ENCODE measurements around the gene STXBP5.

Gene STXBP5

DNA sequence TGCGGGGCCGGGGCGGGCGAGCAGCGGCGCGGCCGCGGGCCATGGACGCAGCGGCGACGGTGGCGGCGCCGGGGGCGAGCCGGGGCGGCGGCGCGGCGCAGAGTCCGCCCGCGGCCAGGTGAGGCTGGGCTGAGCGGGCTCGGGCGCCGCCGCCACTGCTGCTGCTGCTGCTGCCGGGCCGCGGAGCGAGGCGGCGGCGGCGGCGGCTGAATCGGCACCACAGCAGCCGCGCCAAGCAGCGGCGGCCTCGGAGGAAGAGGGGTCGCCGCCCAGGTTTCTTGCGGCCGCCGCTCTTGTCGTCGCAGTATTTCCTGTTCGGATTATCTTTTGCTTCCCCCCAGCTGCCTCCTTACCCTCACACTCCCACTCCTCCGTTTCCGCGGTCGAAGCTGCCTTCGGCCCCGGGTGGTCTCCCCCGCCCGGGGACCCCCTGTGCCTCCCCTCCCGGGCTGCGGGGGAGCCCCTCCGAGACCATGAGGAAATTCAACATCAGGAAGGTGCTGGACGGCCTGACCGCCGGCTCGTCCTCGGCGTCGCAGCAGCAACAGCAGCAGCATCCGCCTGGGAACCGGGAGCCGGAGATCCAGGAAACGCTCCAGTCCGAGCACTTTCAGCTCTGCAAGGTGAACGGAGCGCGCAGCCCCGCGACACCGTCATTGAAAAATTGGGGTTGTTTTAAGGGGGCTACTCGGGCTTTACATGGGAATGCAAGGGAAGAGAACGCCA, at the start of gene STXBP5:
Gene STXBP5 (plus strand): TSS at position 358 of the 726 bp plus-strand sequence. CDS start 116 bp downstream, at position 474.
- H3K27ac ChIP-seq (ENCODE audit: low read length), result no peak within 1 kb of the TSS

DNA sequence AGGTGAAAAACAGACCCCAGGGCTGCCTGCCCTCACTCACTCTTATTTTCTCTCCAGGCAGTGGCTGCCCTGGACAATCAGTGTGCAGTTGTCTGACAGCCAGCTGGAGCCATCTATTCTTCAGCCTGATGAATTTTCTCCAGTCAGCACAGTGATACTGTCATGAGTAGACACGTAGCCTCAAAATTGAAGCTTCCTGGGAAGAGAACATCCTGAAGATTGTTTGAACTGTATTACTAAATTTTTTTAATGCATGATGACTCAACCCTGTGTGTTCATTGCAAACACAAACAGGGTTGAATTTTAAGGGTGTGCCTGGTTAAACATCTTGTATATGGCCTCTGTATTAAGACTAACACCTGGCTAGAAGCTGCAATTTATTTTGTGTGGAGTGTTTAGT, 49.8 kb upstream of the STXBP5 start:
- no peak for DNase-seq (ENCODE audit: low read depth, low spot score)
- Histone ChIP-seq H3K4me3 (ENCODE audit: low read length) (no peak overlapping the region), H3K27ac (ENCODE audit: low read length) (no peak overlapping the region), H3K9me3 (ENCODE audit: control insufficient read depth, insufficient read depth, low read length) (no peaks in the 10 kb centered on the region), H3K27me3 (ENCODE audit: control insufficient read depth, insufficient read depth, low read length) (no peaks in the 10 kb centered on the region), H3K36me3 (ENCODE audit: control insufficient read depth, insufficient read depth, low read length) (no peaks in the 10 kb centered on the region), H3K4me1 (ENCODE audit: control insufficient read depth, insufficient read depth, low read length) (no peaks in the 10 kb centered on the region; the same call in 1 of the 2 replicates)
- no CpG with 5 or more reads among the region's 1 CpG for WGBS (ENCODE audit: insufficient coverage, insufficient read length)

More for the DNA sequence above, at the start of gene STXBP5:
- H3K36me3 ChIP-seq (ENCODE audit: control insufficient read depth, insufficient read depth, low read length), result no peaks in the 10 kb centered on the region
- no CpG with 5 or more reads among the region's 85 CpGs for WGBS (ENCODE audit: insufficient coverage, insufficient read length)
- H3K4me1 ChIP-seq (ENCODE audit: control insufficient read depth, insufficient read depth, low read length), result no peaks in the 10 kb centered on the region
- H3K4me3 ChIP-seq (ENCODE audit: low read length), result peak within 1 kb of the TSS; percentile 50; the same call in 1 of the 2 replicates
- H3K9me3 ChIP-seq (ENCODE audit: control insufficient read depth, insufficient read depth, low read length), result no peaks in the 10 kb centered on the region
- DNase-seq (ENCODE audit: low read depth, low spot score), result no peak
- H3K27me3 ChIP-seq (ENCODE audit: control insufficient read depth, insufficient read depth, low read length), result no peaks in the 10 kb centered on the region

DNA sequence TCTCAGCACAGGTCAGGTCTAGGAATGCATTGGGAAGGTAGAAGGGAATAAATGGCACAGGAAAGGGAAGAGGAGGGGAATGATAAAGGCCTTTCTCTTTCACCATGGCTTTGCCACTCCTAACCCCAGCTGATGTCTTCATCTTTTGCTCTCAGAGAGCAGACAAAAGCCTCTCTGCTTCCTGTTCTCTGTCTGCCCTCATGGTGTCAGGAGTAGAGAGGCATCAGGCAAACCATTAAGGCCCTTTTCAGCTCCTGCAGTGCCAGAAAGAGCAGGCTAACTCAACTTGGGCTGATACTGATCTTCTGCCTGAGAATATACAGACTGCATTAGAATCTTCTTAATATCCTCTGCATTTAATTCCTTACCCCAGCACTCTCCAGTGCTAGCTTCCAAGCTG, 48.0 kb upstream of the STXBP5 start:
- no peak for DNase-seq (ENCODE audit: low read depth, low spot score)
- H3K27ac ChIP-seq (ENCODE audit: low read length), result no peak overlapping the region
- H3K4me1 ChIP-seq (ENCODE audit: control insufficient read depth, insufficient read depth, low read length), result no peaks in the 10 kb centered on the region; the same call in 1 of the 2 replicates
- no peak overlapping the region for H3K4me3 ChIP-seq (ENCODE audit: low read length)
- no peaks in the 10 kb centered on the region for H3K27me3 ChIP-seq (ENCODE audit: control insufficient read depth, insufficient read depth, low read length)
- no peaks in the 10 kb centered on the region for H3K36me3 ChIP-seq (ENCODE audit: control insufficient read depth, insufficient read depth, low read length)
- H3K9me3 ChIP-seq (ENCODE audit: control insufficient read depth, insufficient read depth, low read length), result no peaks in the 10 kb centered on the region

DNA sequence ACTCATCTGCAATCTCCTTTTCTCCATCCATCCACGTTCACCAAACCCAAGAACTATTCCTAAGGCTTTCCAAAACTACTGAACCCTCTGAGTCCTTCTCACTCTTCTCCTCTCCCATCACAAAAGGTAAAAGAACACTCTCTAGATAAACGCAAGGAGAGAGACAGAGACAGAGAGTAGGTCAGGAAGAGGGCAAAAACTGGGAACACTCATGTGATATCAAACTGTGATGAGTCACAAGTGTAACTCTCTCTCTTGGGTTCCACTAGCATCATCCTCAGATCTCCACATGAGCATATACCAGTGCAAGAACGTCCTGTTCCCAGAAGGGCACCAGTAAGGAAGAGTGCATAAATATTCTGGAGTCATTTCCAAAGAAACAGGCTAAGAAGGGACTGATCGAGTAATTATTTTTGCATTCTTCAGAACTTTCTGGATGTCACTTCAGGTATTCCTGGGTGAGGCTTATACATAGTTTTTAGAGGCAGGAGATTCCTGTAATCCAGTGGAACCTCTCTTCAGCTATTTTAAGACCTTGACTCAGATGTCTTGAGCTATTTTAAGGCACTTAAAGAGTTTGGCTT, 47.3 kb upstream of the STXBP5 start:
- Histone ChIP-seq H3K36me3 (ENCODE audit: control insufficient read depth, insufficient read depth, low read length) (no peaks in the 10 kb centered on the region), H3K4me3 (ENCODE audit: low read length) (no peak overlapping the region), H3K27ac (ENCODE audit: low read length) (no peak overlapping the region), H3K27me3 (ENCODE audit: control insufficient read depth, insufficient read depth, low read length) (no peaks in the 10 kb centered on the region), H3K4me1 (ENCODE audit: control insufficient read depth, insufficient read depth, low read length) (no peaks in the 10 kb centered on the region; the same call in 1 of the 2 replicates), H3K9me3 (ENCODE audit: control insufficient read depth, insufficient read depth, low read length) (no peaks in the 10 kb centered on the region)
- no peak for DNase-seq (ENCODE audit: low read depth, low spot score)
- 100% methylated on average over 1 of the region's 4 CpGs for WGBS (ENCODE audit: insufficient coverage, insufficient read length)

DNA sequence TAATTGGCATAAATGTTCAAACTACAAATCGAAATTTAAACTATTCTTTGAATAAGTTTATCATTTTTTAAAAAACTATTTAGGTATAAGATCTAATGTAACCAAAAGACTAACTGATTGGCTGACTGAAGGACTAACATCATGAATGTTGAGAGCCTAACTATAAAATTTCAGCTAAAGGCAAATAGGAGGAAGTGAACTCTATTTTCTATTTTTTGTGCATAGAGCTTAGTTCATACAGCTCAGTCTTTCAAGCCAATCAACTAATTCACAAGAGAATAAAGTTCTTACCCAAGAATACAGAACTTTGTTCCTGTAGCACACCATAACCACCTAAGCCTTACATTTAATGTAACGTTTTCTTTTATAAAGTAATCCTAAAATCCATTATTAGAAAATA, 46.3 kb upstream of the STXBP5 start:
- WGBS (ENCODE audit: insufficient coverage, insufficient read length), result no CpG with 5 or more reads among the region's 2 CpGs
- Histone ChIP-seq H3K4me3 (ENCODE audit: low read length) (no peak overlapping the region), H3K36me3 (ENCODE audit: control insufficient read depth, insufficient read depth, low read length) (no peaks in the 10 kb centered on the region)

DNA sequence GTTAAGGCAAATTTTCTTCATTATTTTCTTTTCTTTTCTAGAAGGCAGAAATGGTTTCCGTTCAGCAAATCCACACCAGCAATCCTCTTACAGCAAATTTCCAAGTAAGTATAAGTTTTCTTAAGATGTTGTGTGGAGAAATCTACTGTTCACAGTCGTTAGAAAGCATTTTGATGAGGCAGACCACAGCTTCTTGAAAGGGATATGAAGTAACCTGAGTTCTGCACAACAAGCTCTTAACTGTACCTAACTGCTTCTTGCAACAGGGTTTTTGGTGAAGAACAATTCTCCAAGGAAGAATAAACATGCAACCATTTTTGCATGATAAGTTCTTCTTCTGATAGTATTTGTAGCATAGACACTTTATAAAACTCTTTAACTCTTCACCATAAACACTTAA, 45.3 kb upstream of the STXBP5 start:
- H3K27ac ChIP-seq (ENCODE audit: low read length), result no peak overlapping the region
- no peak for DNase-seq (ENCODE audit: low read depth, low spot score)
- H3K4me1 ChIP-seq (ENCODE audit: control insufficient read depth, insufficient read depth, low read length), result no peaks in the 10 kb centered on the region; the same call in 1 of the 2 replicates
- no peaks in the 10 kb centered on the region for H3K9me3 ChIP-seq (ENCODE audit: control insufficient read depth, insufficient read depth, low read length)
- H3K36me3 ChIP-seq (ENCODE audit: control insufficient read depth, insufficient read depth, low read length), result no peaks in the 10 kb centered on the region
- WGBS (ENCODE audit: insufficient coverage, insufficient read length), result no CpG with 5 or more reads among the region's 2 CpGs
- H3K4me3 ChIP-seq (ENCODE audit: low read length), result no peak overlapping the region
- no peaks in the 10 kb centered on the region for H3K27me3 ChIP-seq (ENCODE audit: control insufficient read depth, insufficient read depth, low read length)

More for the DNA sequence above, 46.3 kb upstream of the STXBP5 start:
- no peaks in the 10 kb centered on the region for H3K9me3 ChIP-seq (ENCODE audit: control insufficient read depth, insufficient read depth, low read length)
- no peak for DNase-seq (ENCODE audit: low read depth, low spot score)
- H3K27ac ChIP-seq (ENCODE audit: low read length), result no peak overlapping the region
- no peaks in the 10 kb centered on the region for H3K27me3 ChIP-seq (ENCODE audit: control insufficient read depth, insufficient read depth, low read length)
- H3K4me1 ChIP-seq (ENCODE audit: control insufficient read depth, insufficient read depth, low read length), result no peaks in the 10 kb centered on the region; the same call in 1 of the 2 replicates

DNA sequence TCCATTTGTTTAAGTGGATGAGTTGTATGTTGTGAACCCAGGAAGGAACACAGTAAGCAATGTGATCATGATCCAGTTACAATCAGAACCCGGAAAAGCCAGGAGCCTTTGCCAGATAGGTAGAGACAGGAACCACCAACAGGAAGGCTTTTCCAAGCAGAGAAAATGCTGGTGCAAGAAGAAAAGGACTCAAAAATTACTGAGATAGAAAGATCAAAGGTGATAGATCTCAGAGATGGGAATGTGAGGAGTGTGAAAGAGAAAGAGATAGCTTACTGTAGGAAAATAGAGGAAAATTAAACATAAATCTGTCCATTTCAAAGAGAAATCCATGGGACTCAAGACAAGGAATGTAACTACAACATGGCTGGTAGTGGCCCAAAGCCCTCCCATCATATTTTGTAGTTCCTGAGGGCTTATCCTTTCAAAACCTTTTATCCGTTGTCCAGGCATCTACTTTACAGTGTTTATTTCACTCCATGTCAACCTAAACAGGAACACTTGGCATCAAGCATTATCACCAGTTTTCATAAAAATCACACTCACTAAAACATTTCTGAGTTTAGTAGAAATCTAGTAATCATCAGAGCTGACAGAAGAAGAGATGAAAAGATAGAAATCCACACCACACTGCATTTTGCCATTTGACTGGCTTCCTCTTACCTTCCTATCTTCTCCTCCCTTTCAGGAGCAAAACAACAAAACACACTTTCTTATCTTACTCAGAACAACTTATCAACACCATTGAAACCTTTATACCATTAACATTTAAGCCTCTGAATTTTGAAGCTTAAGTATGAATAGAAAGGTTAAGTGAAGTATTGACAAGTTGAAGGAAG, 44.5 kb upstream of the STXBP5 start:
- no CpG with 5 or more reads among the region's 2 CpGs for WGBS (ENCODE audit: insufficient coverage, insufficient read length)
- H3K4me3 ChIP-seq (ENCODE audit: low read length), result no peak overlapping the region
- no peaks in the 10 kb centered on the region for H3K27me3 ChIP-seq (ENCODE audit: control insufficient read depth, insufficient read depth, low read length)
- H3K36me3 ChIP-seq (ENCODE audit: control insufficient read depth, insufficient read depth, low read length), result no peaks in the 10 kb centered on the region
- H3K27ac ChIP-seq (ENCODE audit: low read length), result no peak overlapping the region
- H3K9me3 ChIP-seq (ENCODE audit: control insufficient read depth, insufficient read depth, low read length), result no peaks in the 10 kb centered on the region
- DNase-seq (ENCODE audit: low read depth, low spot score), result no peak
- no peaks in the 10 kb centered on the region for H3K4me1 ChIP-seq (ENCODE audit: control insufficient read depth, insufficient read depth, low read length)

DNA sequence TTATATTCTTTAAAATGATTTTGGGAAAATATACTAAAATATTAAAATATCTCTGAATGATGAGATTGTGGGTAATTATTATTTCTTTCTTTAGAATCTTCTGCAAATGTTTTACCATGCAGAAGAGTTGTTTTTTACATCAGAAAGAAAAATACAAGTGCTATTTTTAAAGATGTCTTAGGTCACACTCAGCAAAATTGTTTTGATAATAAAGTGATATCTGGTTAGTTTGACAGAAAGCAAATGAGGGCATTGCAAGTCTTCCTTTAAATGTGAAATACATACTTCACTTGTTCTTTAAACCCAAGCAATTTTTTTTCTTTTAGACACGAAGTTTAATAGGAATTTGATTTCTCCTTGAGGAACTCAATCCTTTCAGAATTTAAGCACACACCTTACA, 43.6 kb upstream of the STXBP5 start:
- H3K27me3 ChIP-seq (ENCODE audit: control insufficient read depth, insufficient read depth, low read length), result no peaks in the 10 kb centered on the region
- H3K4me3 ChIP-seq (ENCODE audit: low read length), result no peak overlapping the region
- no peaks in the 10 kb centered on the region for H3K4me1 ChIP-seq (ENCODE audit: control insufficient read depth, insufficient read depth, low read length)
- DNase-seq (ENCODE audit: low read depth, low spot score), result no peak
- no peak overlapping the region for H3K27ac ChIP-seq (ENCODE audit: low read length)
- H3K9me3 ChIP-seq (ENCODE audit: control insufficient read depth, insufficient read depth, low read length), result no peaks in the 10 kb centered on the region
- WGBS (ENCODE audit: insufficient coverage, insufficient read length), result no CpG with 5 or more reads among the region's 1 CpG
- no peaks in the 10 kb centered on the region for H3K36me3 ChIP-seq (ENCODE audit: control insufficient read depth, insufficient read depth, low read length)

DNA sequence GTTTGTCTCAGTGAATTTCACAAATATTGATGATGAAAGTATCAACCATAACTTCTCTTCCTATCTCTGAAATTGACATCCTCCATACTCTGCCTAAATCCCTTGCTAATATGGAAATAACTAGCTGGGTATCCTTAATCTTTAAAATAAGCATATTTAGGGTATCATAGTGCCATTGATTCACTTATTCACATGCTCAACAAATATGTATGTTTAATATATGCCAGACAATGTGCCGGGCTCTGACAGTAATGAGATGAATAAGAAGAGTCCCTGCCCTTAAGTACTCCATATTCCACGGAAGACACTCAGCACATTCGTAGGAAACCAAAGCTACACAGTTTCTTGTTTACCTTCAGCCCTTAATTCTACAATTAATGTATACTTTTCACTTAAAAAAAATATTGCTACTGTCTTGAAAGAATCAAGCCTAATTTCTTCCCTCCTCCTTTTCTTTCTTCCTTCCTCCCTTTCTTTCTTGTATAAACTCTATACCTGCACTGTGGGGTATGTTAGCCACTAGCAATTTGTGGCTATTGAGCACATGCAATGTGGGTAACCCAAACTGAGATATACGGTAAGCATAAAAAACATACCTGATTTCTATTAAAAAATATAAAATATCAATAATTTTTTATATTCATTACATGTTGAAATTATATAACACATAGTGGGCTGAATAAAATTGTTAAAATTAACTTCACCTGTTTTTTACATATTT, 42.8 kb upstream of the STXBP5 start:
- no peaks in the 10 kb centered on the region for H3K27me3 ChIP-seq (ENCODE audit: control insufficient read depth, insufficient read depth, low read length)
- no peaks in the 10 kb centered on the region for H3K36me3 ChIP-seq (ENCODE audit: control insufficient read depth, insufficient read depth, low read length)
- no peak overlapping the region for H3K4me3 ChIP-seq (ENCODE audit: low read length)
- no CpG with 5 or more reads among the region's 4 CpGs for WGBS (ENCODE audit: insufficient coverage, insufficient read length)
- H3K4me1 ChIP-seq (ENCODE audit: control insufficient read depth, insufficient read depth, low read length), result no peaks in the 10 kb centered on the region
- no peaks in the 10 kb centered on the region for H3K9me3 ChIP-seq (ENCODE audit: control insufficient read depth, insufficient read depth, low read length)
- DNase-seq (ENCODE audit: low read depth, low spot score), result no peak
- no peak overlapping the region for H3K27ac ChIP-seq (ENCODE audit: low read length)

DNA sequence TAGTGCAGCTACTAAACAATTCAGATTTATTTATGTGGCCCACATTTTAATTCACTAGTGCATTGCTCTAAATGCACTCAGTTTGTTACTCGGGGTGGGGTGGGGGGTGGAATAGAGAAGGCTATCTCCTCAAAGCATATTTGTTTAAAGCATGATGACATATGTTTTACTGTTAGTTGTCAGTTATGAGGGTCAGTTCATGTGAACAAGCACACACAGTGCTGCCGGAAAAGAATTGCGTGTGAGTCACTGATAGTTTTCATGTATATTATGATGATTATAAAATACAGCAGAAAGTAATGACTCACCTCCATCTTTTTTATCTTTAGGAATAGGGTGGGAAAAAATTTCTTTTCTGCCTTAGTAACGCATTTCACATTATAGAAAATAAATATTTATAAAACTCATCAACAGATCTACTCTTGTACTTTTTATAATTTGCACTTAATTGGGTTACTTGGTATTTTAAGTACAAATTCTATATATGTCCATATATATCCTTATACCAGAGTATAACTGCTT, 42.2 kb upstream of the STXBP5 start:
- Histone ChIP-seq H3K9me3 (ENCODE audit: control insufficient read depth, insufficient read depth, low read length) (no peaks in the 10 kb centered on the region), H3K36me3 (ENCODE audit: control insufficient read depth, insufficient read depth, low read length) (no peaks in the 10 kb centered on the region), H3K27me3 (ENCODE audit: control insufficient read depth, insufficient read depth, low read length) (no peaks in the 10 kb centered on the region), H3K4me1 (ENCODE audit: control insufficient read depth, insufficient read depth, low read length) (no peaks in the 10 kb centered on the region), H3K4me3 (ENCODE audit: low read length) (no peak overlapping the region), H3K27ac (ENCODE audit: low read length) (no peak overlapping the region)
- no CpG with 5 or more reads among the region's 4 CpGs for WGBS (ENCODE audit: insufficient coverage, insufficient read length)
- DNase-seq (ENCODE audit: low read depth, low spot score), result no peak
